ENCODE data around the gene EAPP. TPM values are rescaled to one million over a fixed set of nuclear protein-coding genes. Genes with fewer than 3 reads are reported as not detected.

Gene EAPP
- total RNA-seq, 2 experiments from 2014 or later, result 28.6 to 35.8 TPM

- POLR2A ChIA-PET, result no interaction called here
- CTCF ChIA-PET (ENCODE audit: unreplicated experiment), result no interaction called here
- Histone ChIP-seq H3K4me3 (ENCODE audit: low read depth, low read length, poor library complexity, severe bottlenecking) (no peak overlapping the region), H3K4me1 (ENCODE audit: insufficient read depth, low read length, poor library complexity, severe bottlenecking) (no peaks in the 10 kb centered on the region), H3K27ac (ENCODE audit: low read depth, low read length, poor library complexity, severe bottlenecking) (no peak overlapping the region), H3K9me2 (ENCODE audit: insufficient read depth, low read length) (no peaks in the 10 kb centered on the region), H3K9me3 (ENCODE audit: low read length) (no peaks in the 10 kb centered on the region), H3K4me2 (ENCODE audit: low read length) (no peak overlapping the region), H3K79me2 (ENCODE audit: insufficient read depth, low read depth, low read length) (no peaks in the 10 kb centered on the region), H2AFZ (ENCODE audit: low read length) (no peak overlapping the region), H4K20me1 (ENCODE audit: insufficient read depth, low read length) (no peaks in the 10 kb centered on the region), H3K36me3 (ENCODE audit: insufficient read depth, low read length) (peaks cover 84% of the 10 kb centered on the region)
- TF ChIP-seq CTCF (conservative IDR thresholded peaks at IDR 0.05; ENCODE audit: low read length), result no peak
- intact Hi-C loops (cut with micrococcal nuclease; ENCODE audit: unreplicated experiment), result no loop called here
- DNase-seq (ENCODE audit: low spot score), result no peak
- BruUV-seq (replicated peaks), result no TSS peak
Measured at GRCh38 chr14:34582117-34582680, 42.7 kb upstream of the EAPP start.

- Histone ChIP-seq H3K4me1 (ENCODE audit: insufficient read depth, low read length, poor library complexity, severe bottlenecking) (no peaks in the 10 kb centered on the region), H4K20me1 (ENCODE audit: insufficient read depth, low read length) (no peaks in the 10 kb centered on the region), H3K79me2 (ENCODE audit: insufficient read depth, low read depth, low read length) (no peaks in the 10 kb centered on the region), H3K27ac (ENCODE audit: low read depth, low read length, poor library complexity, severe bottlenecking) (no peak overlapping the region), H3K36me3 (ENCODE audit: insufficient read depth, low read length) (peaks cover 79% of the 10 kb centered on the region), H3K4me2 (ENCODE audit: low read length) (no peak overlapping the region), H3K4me3 (ENCODE audit: low read depth, low read length, poor library complexity, severe bottlenecking) (no peak overlapping the region), H2AFZ (ENCODE audit: low read length) (no peak overlapping the region), H3K9me2 (ENCODE audit: insufficient read depth, low read length) (no peaks in the 10 kb centered on the region), H3K9me3 (ENCODE audit: low read length) (no peaks in the 10 kb centered on the region)
- POLR2A ChIA-PET, result no interaction called here
- no peak for TF ChIP-seq EZH2phosphoT487 (IDR thresholded peaks at IDR 0.05; ENCODE audit: borderline replicate concordance, low read depth, low read length)
- no peak for TF ChIP-seq CTCF (conservative IDR thresholded peaks at IDR 0.05; ENCODE audit: low read length)
- intact Hi-C loops (cut with micrococcal nuclease; ENCODE audit: unreplicated experiment), result no loop called here
- DNase-seq (ENCODE audit: low spot score), result no peak
- CTCF ChIA-PET (ENCODE audit: unreplicated experiment), result no interaction called here
- no TSS peak for BruUV-seq (replicated peaks)
Measured at GRCh38 chr14:34580381-34580780, 40.9 kb upstream of the EAPP start.

GRCh38 chr14:34571771-34572170 lies 32.3 kb upstream of the EAPP start:
- DNase-seq (ENCODE audit: low spot score), result no peak
- no peaks in the 10 kb centered on the region for H3K4me1 ChIP-seq (ENCODE audit: insufficient read depth, low read length, poor library complexity, severe bottlenecking)
- no peak overlapping the region for H3K4me2 ChIP-seq (ENCODE audit: low read length)
- no peak for TF ChIP-seq EZH2phosphoT487 (IDR thresholded peaks at IDR 0.05; ENCODE audit: borderline replicate concordance, low read depth, low read length)
- TF ChIP-seq CTCF (conservative IDR thresholded peaks at IDR 0.05; ENCODE audit: low read length), result no peak
- no peaks in the 10 kb centered on the region for H4K20me1 ChIP-seq (ENCODE audit: insufficient read depth, low read length)
- no peak overlapping the region for H3K4me3 ChIP-seq (ENCODE audit: low read depth, low read length, poor library complexity, severe bottlenecking)
- H3K27ac ChIP-seq (ENCODE audit: low read depth, low read length, poor library complexity, severe bottlenecking), result no peak overlapping the region
- no peak overlapping the region for H2AFZ ChIP-seq (ENCODE audit: low read length)
- no peaks in the 10 kb centered on the region for H3K9me2 ChIP-seq (ENCODE audit: insufficient read depth, low read length)
- POLR2A ChIA-PET, result no interaction called here
- no peaks in the 10 kb centered on the region for H3K79me2 ChIP-seq (ENCODE audit: insufficient read depth, low read depth, low read length)
- CTCF ChIA-PET (ENCODE audit: unreplicated experiment), result no interaction called here
- H3K36me3 ChIP-seq (ENCODE audit: insufficient read depth, low read length), result peaks cover 83% of the 10 kb centered on the region
- BruUV-seq (replicated peaks), result TSS peak; percentile 60
- intact Hi-C loops (cut with micrococcal nuclease; ENCODE audit: unreplicated experiment), result no loop called here
- H3K9me3 ChIP-seq (ENCODE audit: low read length), result no peaks in the 10 kb centered on the region

Data from OCI-LY7 (cell line).